NT2/D1 (cell line): ENCODE data around the gene IRF7.

ENCODE experiments used
- SUZ12 ChIP-seq: IDR thresholded peaks from 2 replicates; pipeline ENCODE4 v1.6.1; 2011; ENCODE audit not compliant: insufficient read length, insufficient read depth; ENCODE audit errors: extremely low read depth
- YY1 ChIP-seq: IDR thresholded peaks from 2 replicates; pipeline ENCODE4 v1.6.1; 2011; ENCODE audit not compliant: insufficient read length, insufficient read depth
- ZNF274 ChIP-seq: IDR thresholded peaks from 2 replicates; pipeline ENCODE4 v1.6.1; 2011; ENCODE audit warnings: mild to moderate bottlenecking, low read depth, low read length

- TF ChIP-seq YY1 (no peak), SUZ12 (no peak), ZNF274 (no peak)
Measured at GRCh38 chr11:592918-593317, 22.8 kb downstream of the IRF7 start.
